Activated B cell treated with CpG ODN at 0.5 μM for 24 hours (primary cell): ENCODE data around the gene PNPLA2. TPM values are rescaled to one million over a fixed set of nuclear protein-coding genes. Genes with fewer than 3 reads are reported as not detected.

Experiments used
- ATAC-seq: fragments of 200-7000 bp; cut with Tn5 transposase; one replicate; pipeline ENCODE4 v1.10.0; 2021; ENCODE audit warnings: low read depth, mild to moderate bottlenecking, moderate library complexity
- CTCF ChIA-PET: fragments of 350-600 bp; sonication (Branson Sonifier 250); formaldehyde crosslinking; loops from one replicate; lab custom pipeline; 2021; ENCODE audit warnings: antibody characterized with exemption; lab: Charles Lee
- POLR2A ChIA-PET: fragments of 350-600 bp; sonication (Branson Sonifier 250); formaldehyde crosslinking; loops from one replicate; lab custom pipeline; 2021; ENCODE audit warnings: antibody characterized with exemption; lab: Charles Lee
- DNase-seq: peaks from one replicate; pipeline ENCODE4 v3.0.0; 2022
- H3K27ac Mint-ChIP-seq: one replicate; pipeline ENCODE4 v1.8.0; 2020; ENCODE audit warnings: mixed read lengths
- H3K27me3 Mint-ChIP-seq: one replicate; pipeline ENCODE4 v1.8.0; 2021; ENCODE audit warnings: mixed read lengths
- H3K36me3 Mint-ChIP-seq: one replicate; pipeline ENCODE4 v1.8.0; 2021; ENCODE audit warnings: low read depth, mixed read lengths
- H3K4me1 Mint-ChIP-seq: one replicate; pipeline ENCODE4 v1.8.0; 2021; ENCODE audit warnings: mixed read lengths
- H3K4me3 Mint-ChIP-seq: one replicate; pipeline ENCODE4 v1.8.0; 2020; ENCODE audit warnings: mild to moderate bottlenecking, mixed read lengths
- H3K9me3 Mint-ChIP-seq: one replicate; pipeline ENCODE4 v1.8.0; 2020; ENCODE audit warnings: mixed read lengths
- intact Hi-C: fragments of 100-400 bp; cut with micrococcal nuclease; formaldehyde crosslinking; loops from one replicate; pipeline ENCODE4 v1.15.1; 2024
- total RNA-seq: library from RNA; stranded (reverse); gene quantifications from 2 replicates; pipeline ENCODE4 v1.2.3, GENCODE V29; 2022
- TF ChIP-seq, protein P1 (sequence below): fragments of 200-600 bp; IDR thresholded peaks from one replicate; pipeline ENCODE4 v1.8.0; 2022; ENCODE audit warnings: antibody characterized with exemption, mild to moderate bottlenecking

PNPLA2 gene
- total RNA-seq, 1 donor from 2014 or later = 53.2 TPM

DNA sequence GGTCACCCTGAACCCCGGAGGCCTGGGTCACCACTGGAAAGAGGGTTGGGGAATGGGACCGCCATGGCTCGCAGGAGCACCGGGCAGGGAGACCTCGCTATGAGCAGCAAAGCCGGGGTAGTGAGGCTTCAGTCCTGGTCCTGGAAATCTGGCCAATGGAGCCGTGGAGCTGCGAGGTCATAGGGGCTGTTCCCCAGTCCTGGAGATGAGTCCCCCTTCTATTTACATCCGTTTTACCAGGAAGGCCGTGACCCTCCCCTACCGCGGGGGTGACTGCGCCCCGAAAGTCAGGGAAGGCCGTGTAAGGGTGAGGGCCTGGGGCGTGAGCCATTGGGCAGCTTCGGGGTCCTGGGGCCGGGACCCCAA lies 14.1 kb upstream of the PNPLA2 start:
- Mint-ChIP-seq H3K4me1 (peaks cover 24% of the 10 kb centered on the region), H3K27ac (peak overlapping the region; percentile 71), H3K4me3 (peak overlapping the region; percentile 68), H3K27me3 (no peaks in the 10 kb centered on the region), H3K9me3 (no peaks in the 10 kb centered on the region), H3K36me3 (peaks cover 6% of the 10 kb centered on the region)
- ChIA-PET CTCF (no interaction called here), POLR2A (interaction anchor here (1.1 to 2.3 kb wide), 3 partner anchors 15 to 57 kb away, joined by 3 to 9 read pairs (median 5); partner anchors contain the start of genes PNPLA2 and TALDO1)
- TF ChIP-seq, protein P1, sequence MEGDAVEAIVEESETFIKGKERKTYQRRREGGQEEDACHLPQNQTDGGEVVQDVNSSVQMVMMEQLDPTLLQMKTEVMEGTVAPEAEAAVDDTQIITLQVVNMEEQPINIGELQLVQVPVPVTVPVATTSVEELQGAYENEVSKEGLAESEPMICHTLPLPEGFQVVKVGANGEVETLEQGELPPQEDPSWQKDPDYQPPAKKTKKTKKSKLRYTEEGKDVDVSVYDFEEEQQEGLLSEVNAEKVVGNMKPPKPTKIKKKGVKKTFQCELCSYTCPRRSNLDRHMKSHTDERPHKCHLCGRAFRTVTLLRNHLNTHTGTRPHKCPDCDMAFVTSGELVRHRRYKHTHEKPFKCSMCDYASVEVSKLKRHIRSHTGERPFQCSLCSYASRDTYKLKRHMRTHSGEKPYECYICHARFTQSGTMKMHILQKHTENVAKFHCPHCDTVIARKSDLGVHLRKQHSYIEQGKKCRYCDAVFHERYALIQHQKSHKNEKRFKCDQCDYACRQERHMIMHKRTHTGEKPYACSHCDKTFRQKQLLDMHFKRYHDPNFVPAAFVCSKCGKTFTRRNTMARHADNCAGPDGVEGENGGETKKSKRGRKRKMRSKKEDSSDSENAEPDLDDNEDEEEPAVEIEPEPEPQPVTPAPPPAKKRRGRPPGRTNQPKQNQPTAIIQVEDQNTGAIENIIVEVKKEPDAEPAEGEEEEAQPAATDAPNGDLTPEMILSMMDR = no peak
- no peak for DNase-seq
- intact Hi-C loops = loop anchor here (2.0 kb wide), 1 partner anchor 268 kb away; the partner anchor contains the start of gene LRRC56
- no peak for ATAC-seq

- peaks cover 43% of the 10 kb centered on the region for H3K4me1 Mint-ChIP-seq
- TF ChIP-seq, protein P1 = no peak
- ChIA-PET CTCF (no interaction called here), POLR2A (interaction anchor here (0.8 to 4.8 kb wide), 21 partner anchors 9 to 402 kb away, joined by 3 to 87 read pairs (median 4); partner anchors contain the start of genes CEND1, GATD1, IRF7 and LMNTD2)
- intact Hi-C loops = loop anchor here (1.0 to 2.0 kb wide), 6 partner anchors 11 to 601 kb away; partner anchors contain the start of genes BET1L, POLR2L, RIC8A and RNH1
- H3K27me3 Mint-ChIP-seq = no peaks in the 10 kb centered on the region
- ATAC-seq (no peak), DNase-seq (no peak)
- peak overlapping the region; percentile 98 for H3K27ac Mint-ChIP-seq
- H3K36me3 Mint-ChIP-seq = peaks cover 37% of the 10 kb centered on the region
- H3K9me3 Mint-ChIP-seq = no peaks in the 10 kb centered on the region
- peak overlapping the region; percentile 91 for H3K4me3 Mint-ChIP-seq
These were observed 10.1 kb upstream of the PNPLA2 start for GRCh38 chr11:808427-809286.

GRCh38 chr11:809287-810039 lies 9.3 kb upstream of the PNPLA2 start, which contains the start of gene RPLP2:
RPLP2 (plus strand) TSS chr11:809967; CDS start chr11:810235, 268 bp downstream.
- DNase-seq = peak; percentile 97
- POLR2A ChIA-PET = interaction anchor here (0.6 to 4.8 kb wide), 23 partner anchors 10 to 402 kb away, joined by 3 to 87 read pairs (median 4); partner anchors contain the start of genes CEND1, GATD1, IRF7 and LMNTD2
- Mint-ChIP-seq H3K9me3 (no peaks in the 10 kb centered on the region), H3K4me1 (peaks cover 37% of the 10 kb centered on the region), H3K36me3 (peaks cover 39% of the 10 kb centered on the region), H3K27ac (peak within 1 kb of the TSS; percentile 98), H3K27me3 (no peaks in the 10 kb centered on the region), H3K4me3 (peak within 1 kb of the TSS; percentile 91)
- ATAC-seq = peak; percentile 82
- TF ChIP-seq, protein P1 = no peak
- CTCF ChIA-PET = no interaction called here
- intact Hi-C loops = loop anchor here (1.0 to 2.0 kb wide), 6 partner anchors 10 to 602 kb away; partner anchors contain the start of genes BET1L, POLR2L, RIC8A and RNH1

DNA sequence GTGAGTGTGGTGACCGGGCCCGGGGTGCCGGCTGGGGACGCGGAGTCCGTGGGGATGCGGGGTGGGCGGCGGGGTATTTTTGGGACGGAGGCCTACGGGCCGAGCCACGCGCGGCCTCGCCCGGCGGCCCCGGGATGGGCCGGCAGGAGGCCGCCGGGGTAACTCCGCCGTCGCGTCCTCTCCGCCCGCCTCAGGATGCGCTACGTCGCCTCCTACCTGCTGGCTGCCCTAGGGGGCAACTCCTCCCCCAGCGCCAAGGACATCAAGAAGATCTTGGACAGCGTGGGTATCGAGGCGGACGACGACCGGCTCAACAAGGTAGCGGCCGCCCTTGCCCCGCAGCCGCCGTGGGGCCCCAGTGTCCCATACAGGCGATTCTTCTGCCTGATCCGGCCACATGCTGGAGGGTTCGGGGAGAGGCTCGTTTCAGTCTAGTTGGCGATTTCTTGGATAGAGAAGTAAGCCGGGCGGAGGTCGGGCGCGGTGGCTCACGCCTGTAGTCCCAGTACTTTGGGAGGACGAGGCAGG lies 8.6 kb upstream of the PNPLA2 start:
- intact Hi-C loops = no loop called here
- ChIA-PET CTCF (no interaction called here), POLR2A (interaction anchor here (0.6 to 4.8 kb wide), 20 partner anchors 9 to 403 kb away, joined by 3 to 87 read pairs (median 4); partner anchors contain the start of genes CEND1, GATD1, IRF7 and LMNTD2)
- ATAC-seq (peak; percentile 2), DNase-seq (no peak)
- Mint-ChIP-seq H3K27ac (peak overlapping the region; percentile 98), H3K4me3 (peak overlapping the region; percentile 91), H3K9me3 (no peaks in the 10 kb centered on the region), H3K4me1 (peaks cover 35% of the 10 kb centered on the region), H3K27me3 (no peaks in the 10 kb centered on the region), H3K36me3 (peaks cover 39% of the 10 kb centered on the region)
- TF ChIP-seq, protein P1 = no peak
